ENCODE measurements around the gene DPYD. TPM values are rescaled to one million over a fixed set of nuclear protein-coding genes. Genes with fewer than 3 reads are reported as not detected.

Gene DPYD
- total RNA-seq, 1 donor from 2014 or later: 8.1 TPM

DNA sequence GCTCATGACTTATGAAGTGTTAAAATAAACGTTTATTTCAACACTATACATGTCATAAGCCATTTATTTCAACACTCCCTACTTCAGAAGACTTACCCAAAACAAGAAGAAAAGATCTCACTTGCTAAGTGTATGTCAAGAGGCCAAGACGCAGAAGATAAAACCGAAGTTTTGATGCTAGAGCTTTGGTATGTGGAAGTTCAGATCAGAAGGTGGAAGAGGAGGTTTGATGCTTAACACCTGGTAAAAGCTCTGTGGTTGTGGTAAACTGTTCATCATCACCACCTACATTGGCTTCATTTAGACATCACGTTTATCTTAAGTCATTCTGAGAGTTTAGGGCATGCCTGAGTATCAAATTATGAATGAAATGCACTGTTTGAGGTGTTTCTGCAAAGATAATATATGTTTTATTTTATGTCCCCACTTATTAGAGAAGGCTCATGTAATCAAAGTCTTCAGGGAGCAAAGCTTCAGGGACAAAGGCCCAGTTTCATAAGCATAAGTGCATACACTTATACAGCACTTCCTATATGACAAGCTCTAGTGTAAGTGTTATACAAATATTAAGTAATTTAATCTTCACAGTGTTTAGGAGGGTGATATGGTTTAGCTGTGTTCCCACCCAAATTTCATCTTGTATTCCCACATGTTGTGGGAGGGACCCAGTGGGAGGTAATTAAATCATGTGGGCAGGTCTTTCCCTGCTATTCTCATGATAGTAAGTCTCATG is 665.9 kb downstream of the DPYD start:
- TF ChIP-seq, protein P1, sequence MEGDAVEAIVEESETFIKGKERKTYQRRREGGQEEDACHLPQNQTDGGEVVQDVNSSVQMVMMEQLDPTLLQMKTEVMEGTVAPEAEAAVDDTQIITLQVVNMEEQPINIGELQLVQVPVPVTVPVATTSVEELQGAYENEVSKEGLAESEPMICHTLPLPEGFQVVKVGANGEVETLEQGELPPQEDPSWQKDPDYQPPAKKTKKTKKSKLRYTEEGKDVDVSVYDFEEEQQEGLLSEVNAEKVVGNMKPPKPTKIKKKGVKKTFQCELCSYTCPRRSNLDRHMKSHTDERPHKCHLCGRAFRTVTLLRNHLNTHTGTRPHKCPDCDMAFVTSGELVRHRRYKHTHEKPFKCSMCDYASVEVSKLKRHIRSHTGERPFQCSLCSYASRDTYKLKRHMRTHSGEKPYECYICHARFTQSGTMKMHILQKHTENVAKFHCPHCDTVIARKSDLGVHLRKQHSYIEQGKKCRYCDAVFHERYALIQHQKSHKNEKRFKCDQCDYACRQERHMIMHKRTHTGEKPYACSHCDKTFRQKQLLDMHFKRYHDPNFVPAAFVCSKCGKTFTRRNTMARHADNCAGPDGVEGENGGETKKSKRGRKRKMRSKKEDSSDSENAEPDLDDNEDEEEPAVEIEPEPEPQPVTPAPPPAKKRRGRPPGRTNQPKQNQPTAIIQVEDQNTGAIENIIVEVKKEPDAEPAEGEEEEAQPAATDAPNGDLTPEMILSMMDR (IDR thresholded peaks at IDR 0.05; ENCODE audit: unreplicated experiment): no peak
- Mint-ChIP-seq H3K27me3 (no peaks in the 10 kb centered on the region), H3K9me3 (ENCODE audit: low read depth) (peaks cover 5% of the 10 kb centered on the region), H3K4me1 (ENCODE audit: low read depth) (no peaks in the 10 kb centered on the region), H3K36me3 (ENCODE audit: insufficient read depth) (no peaks in the 10 kb centered on the region), H3K27ac (no peak overlapping the region), H3K4me3 (ENCODE audit: low read depth) (no peak overlapping the region)
- no peak for DNase-seq (ENCODE audit: low spot score, unreplicated experiment)

DNA sequence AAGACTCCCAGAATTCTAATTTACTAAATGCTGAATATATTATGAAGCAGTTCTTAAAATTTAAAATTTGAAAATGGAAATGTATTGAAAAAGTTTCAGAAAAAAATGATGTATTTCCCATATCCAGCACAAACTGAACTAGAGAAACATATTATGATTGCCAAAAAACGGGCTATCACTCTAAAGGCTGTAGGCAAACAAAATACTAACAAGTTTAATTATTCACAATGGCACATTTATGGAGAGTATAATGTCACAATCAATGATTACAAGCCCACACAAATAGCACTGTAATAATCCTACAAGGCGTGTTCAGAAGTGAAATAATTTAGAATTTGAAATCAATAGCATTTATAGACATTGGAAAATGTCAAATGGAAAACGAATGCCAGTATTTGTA is 667.9 kb downstream of the DPYD start:
- peaks cover 2% of the 10 kb centered on the region for H3K36me3 Mint-ChIP-seq (ENCODE audit: insufficient read depth)
- H3K27me3 Mint-ChIP-seq: no peaks in the 10 kb centered on the region
- no peak overlapping the region for H3K4me3 Mint-ChIP-seq (ENCODE audit: low read depth)
- no peak for DNase-seq (ENCODE audit: low spot score, unreplicated experiment)
- TF ChIP-seq, protein P1 (IDR thresholded peaks at IDR 0.05; ENCODE audit: unreplicated experiment): no peak
- no peaks in the 10 kb centered on the region for H3K4me1 Mint-ChIP-seq (ENCODE audit: low read depth)
- H3K9me3 Mint-ChIP-seq (ENCODE audit: low read depth): peaks cover 10% of the 10 kb centered on the region
- no peak overlapping the region for H3K27ac Mint-ChIP-seq

DNA sequence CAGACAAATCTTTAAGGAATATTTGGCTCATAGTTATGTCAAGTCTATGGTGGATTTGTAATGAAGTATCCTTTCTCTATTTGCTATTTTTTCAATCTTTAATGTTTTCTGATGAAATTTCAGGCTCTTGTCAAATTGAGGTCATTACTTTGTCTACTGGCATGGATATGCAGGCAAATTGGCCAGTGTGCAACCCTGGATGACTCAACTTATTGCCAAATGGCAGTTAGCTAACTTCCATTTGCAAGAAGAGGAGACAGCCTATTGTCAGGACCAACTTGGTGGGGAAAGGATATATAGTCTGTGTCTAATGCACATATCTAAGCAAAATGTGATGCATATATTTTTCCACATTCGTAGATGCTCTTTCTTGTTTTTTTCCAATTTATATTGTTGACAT is 668.8 kb downstream of the DPYD start:
- no peaks in the 10 kb centered on the region for H3K4me1 Mint-ChIP-seq (ENCODE audit: low read depth)
- H3K4me3 Mint-ChIP-seq (ENCODE audit: low read depth): no peak overlapping the region
- DNase-seq (ENCODE audit: low spot score, unreplicated experiment): no peak
- H3K27ac Mint-ChIP-seq: no peak overlapping the region
- TF ChIP-seq, protein P1 (IDR thresholded peaks at IDR 0.05; ENCODE audit: unreplicated experiment): no peak
- peaks cover 12% of the 10 kb centered on the region for H3K9me3 Mint-ChIP-seq (ENCODE audit: low read depth)
- peaks cover 2% of the 10 kb centered on the region for H3K36me3 Mint-ChIP-seq (ENCODE audit: insufficient read depth)
- H3K27me3 Mint-ChIP-seq: no peaks in the 10 kb centered on the region

DNA sequence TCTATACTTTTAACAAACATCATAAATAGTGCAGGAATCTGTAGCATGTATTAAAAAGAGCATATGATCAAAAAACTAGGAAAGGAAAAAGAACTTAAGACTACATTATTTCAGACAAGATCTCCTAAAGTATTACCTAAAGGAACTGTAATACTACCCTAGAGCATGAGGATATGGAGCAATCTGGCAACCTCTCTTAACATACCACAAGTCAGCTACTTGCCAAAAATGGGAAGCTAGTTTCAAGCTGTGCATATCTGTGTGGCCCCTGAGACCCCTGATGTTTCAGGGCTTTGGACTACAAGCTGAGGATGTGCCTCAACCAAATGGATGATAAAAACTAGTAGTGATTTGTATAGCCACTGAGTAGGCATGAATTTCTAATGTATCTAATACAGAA is 673.6 kb downstream of the DPYD start:
- H3K4me3 Mint-ChIP-seq (ENCODE audit: low read depth): no peak overlapping the region
- H3K9me3 Mint-ChIP-seq (ENCODE audit: low read depth): peaks cover 7% of the 10 kb centered on the region
- no peaks in the 10 kb centered on the region for H3K27me3 Mint-ChIP-seq
- H3K36me3 Mint-ChIP-seq (ENCODE audit: insufficient read depth): peaks cover 2% of the 10 kb centered on the region
- H3K4me1 Mint-ChIP-seq (ENCODE audit: low read depth): no peaks in the 10 kb centered on the region
- TF ChIP-seq, protein P1 (IDR thresholded peaks at IDR 0.05; ENCODE audit: unreplicated experiment): no peak
- no peak for DNase-seq (ENCODE audit: low spot score, unreplicated experiment)
- no peak overlapping the region for H3K27ac Mint-ChIP-seq

DNA sequence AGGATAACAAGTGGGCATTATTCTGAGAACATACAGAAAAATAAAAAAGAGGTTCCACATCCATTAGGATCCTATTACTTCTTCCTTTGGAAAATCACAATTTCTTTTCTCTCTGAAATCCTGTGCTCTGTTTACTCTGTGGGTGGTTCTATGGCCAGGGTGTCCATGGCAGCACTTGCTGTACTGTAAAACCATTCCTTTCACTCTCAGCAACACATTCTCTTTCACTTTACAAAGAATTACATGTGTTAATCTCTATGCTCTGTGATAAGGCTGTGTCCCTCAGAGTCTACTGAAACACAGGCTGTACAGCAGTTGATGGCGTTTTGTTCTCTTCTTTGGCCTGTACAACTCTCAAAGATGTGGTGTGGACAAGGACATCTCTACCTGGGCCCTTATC is 675.2 kb downstream of the DPYD start:
- TF ChIP-seq, protein P1 (IDR thresholded peaks at IDR 0.05; ENCODE audit: unreplicated experiment): no peak
- Mint-ChIP-seq H3K27me3 (no peaks in the 10 kb centered on the region), H3K9me3 (ENCODE audit: low read depth) (peaks cover 7% of the 10 kb centered on the region), H3K4me3 (ENCODE audit: low read depth) (no peak overlapping the region), H3K27ac (no peak overlapping the region), H3K4me1 (ENCODE audit: low read depth) (no peaks in the 10 kb centered on the region), H3K36me3 (ENCODE audit: insufficient read depth) (peaks cover 2% of the 10 kb centered on the region)
- no peak for DNase-seq (ENCODE audit: low spot score, unreplicated experiment)
